GM12874 (cell line): ENCODE results near the gene PRPF31.

Experiments
- TF ChIP-seq, protein P1 (sequence below): IDR thresholded peaks from 2 replicates; pipeline ENCODE4 v1.5.1; 2011; ENCODE audit warnings: low read depth, mild to moderate bottlenecking, control low read depth, low read length, moderate library complexity; ENCODE audit not compliant: insufficient read depth

PRPF31 gene

DNA sequence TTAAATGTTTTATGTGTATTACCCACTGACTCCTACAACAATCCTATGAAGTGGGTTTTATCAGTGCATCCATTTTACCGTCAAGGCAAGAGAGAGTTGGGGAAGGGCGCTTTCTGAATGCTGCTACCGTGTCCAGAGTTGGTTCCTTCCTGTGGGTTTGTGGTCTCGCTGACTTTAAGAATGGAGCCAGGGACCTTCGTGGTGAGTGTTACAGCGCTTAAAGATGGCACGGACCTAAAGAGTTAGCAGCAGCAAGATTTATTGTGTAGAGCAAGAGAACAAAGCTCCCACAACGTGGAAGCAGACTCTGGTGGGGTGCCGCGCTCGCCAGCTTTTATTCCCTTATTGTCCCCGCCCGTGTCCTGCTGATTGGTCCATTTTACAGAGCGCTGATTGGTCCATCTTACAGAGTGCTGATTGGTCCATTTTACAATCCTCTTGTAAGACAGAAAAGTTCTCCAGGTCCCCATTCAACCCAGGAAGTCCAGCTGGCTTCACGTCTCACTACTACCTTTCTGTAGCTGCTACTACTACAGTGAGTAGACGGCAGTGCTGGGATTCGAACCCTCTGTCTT lies 21.0 kb upstream of the PRPF31 start:
- TF ChIP-seq, protein P1, sequence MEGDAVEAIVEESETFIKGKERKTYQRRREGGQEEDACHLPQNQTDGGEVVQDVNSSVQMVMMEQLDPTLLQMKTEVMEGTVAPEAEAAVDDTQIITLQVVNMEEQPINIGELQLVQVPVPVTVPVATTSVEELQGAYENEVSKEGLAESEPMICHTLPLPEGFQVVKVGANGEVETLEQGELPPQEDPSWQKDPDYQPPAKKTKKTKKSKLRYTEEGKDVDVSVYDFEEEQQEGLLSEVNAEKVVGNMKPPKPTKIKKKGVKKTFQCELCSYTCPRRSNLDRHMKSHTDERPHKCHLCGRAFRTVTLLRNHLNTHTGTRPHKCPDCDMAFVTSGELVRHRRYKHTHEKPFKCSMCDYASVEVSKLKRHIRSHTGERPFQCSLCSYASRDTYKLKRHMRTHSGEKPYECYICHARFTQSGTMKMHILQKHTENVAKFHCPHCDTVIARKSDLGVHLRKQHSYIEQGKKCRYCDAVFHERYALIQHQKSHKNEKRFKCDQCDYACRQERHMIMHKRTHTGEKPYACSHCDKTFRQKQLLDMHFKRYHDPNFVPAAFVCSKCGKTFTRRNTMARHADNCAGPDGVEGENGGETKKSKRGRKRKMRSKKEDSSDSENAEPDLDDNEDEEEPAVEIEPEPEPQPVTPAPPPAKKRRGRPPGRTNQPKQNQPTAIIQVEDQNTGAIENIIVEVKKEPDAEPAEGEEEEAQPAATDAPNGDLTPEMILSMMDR: no peak

DNA sequence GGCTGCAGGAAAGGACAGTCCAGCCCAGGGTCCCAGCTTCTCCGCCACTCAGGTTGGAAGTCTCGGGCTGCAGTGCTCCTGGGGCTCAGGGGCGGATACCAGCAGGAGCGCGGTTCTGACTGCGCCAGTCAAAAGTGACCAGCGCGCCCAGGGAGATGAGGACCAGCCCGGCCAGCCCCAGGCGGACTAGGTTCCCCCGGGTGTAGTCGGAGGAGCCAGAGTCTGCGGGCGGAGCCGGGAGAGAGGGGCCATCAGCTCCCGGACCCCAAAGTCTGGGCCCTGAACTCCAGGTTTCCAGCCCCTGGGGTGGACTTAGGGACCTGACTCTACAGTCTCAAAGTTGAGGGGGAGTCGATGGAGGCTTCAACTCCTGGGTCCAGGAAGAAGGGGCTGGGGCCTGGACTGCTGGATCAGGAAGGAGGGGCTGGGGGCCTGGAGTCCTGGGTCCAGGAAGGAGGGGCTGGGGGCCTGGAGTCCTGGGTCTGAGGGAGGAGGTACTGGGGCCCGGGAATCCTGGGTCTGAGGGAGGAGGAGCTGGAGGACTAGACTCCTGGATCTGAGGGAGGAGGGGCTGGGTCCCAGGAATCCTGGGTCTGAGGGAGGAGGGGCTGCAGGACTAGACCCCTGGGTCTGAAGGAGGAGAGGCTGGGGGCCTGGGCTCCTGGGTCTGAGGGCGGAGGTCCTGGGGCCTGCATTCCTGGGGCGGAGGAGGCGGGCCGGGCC lies 20.3 kb upstream of the PRPF31 start:
- TF ChIP-seq, protein P1: no peak

- TF ChIP-seq, protein P1: 0 out of 2 replicates have a peak, but pooled peaks have one; percentile 8
These were observed 18.9 kb upstream of the PRPF31 start for GRCh38 chr19:54096617-54097106.

DNA sequence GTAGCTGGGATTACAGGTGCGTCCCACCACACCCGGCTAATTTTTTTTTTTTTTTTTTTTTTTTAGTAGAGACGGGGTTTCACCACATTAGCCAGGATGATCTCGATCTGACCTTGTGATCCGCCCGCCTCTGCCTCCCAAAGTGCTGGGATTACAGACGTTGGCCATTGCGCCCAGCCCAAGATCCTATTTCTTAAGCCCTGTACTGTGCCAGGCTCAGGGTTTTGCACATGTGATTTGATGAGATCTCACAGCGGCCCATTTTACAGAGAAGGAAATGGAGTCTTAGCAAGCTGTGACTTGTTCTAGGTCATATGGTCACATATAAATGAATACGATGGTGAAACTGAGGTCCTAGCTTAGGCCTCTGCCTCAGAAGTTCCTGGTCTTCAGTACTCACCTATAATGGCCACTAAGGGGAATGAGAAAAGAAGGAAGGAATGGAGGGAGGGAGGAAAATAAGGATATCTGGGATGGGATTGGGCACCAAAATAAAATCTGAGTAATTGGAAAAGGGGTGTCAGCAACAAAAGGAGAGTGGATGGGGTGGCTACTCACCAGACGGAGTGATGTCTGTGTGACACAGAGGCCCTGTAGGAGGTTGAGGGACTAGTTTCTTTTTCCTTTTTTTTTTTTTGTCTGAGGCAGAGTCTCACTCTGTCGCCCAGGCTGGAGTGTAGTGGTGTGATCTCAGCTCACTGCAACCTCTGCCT lies 16.2 kb upstream of the PRPF31 start:
- TF ChIP-seq, protein P1: no peak

DNA sequence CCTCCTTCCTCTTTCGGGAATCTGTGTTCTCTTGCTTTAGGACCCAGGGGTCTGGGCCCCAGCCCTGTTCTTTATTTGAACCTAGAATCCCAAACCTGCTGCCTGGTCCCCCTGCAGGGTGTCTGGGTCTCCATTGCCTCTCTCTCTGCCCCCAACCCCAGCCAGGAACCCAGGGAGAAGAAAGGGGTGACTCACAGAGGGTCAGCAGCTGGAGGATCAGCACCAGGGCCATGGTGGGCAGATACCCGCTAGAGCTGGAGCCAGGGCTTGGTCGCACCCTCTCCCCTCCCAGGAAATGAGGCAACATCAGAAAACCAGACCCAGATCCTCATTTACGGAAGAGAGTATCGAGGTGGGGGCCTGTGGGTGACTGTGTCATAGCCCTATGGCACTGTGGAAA lies 15.0 kb upstream of the PRPF31 start, which contains the start of gene OSCAR:
TSS of gene OSCAR (minus strand) at position 243 of the 400 bp plus-strand sequence. CDS start at position 232, 11 bp downstream.
- TF ChIP-seq, protein P1: no peak

- TF ChIP-seq, protein P1: no peak
These were observed 13.0 kb upstream of the PRPF31 start, which contains the start of gene NDUFA3 for GRCh38 chr19:54102421-54103169. Gene NDUFA3 (plus strand): TSS chr19:54102855. CDS start chr19:54102879, 24 bp downstream.
